GM23338 (cell line): ENCODE measurements around the gene TMEM229B. TPM values are rescaled to one million over a fixed set of nuclear protein-coding genes. Genes with fewer than 3 reads are reported as not detected.

Source experiments
- ATAC-seq: fragments of 200-7000 bp; cut with Tn5 transposase; 3 replicates; pipeline ENCODE4 v1.9.1; 2020
- DNase-seq: peaks from one replicate; pipeline ENCODE4 v3.0.0-alpha.2; 2015; ENCODE audit warnings: low spot score
- H2AFZ ChIP-seq: fragments of 200-600 bp; sonication (generic); 2 replicates; pipeline ENCODE4 v1.8.0; 2016; ENCODE audit warnings: antibody characterized with exemption, mild to moderate bottlenecking, moderate library complexity
- H3F3A ChIP-seq: fragments of 200-600 bp; sonication (generic); replicated peaks from 2 replicates; pipeline ENCODE4 v1.8.0; 2017; ENCODE audit warnings: antibody characterized with exemption, mixed run types, low read depth
- H3K27ac ChIP-seq: fragments of 200-600 bp; sonication (generic); 2 replicates; pipeline ENCODE4 v1.6.1; 2016; ENCODE audit warnings: low read depth
- H3K27me3 ChIP-seq: fragments of 200-600 bp; sonication (generic); 2 replicates; pipeline ENCODE4 v1.8.0; 2016; ENCODE audit warnings: mild to moderate bottlenecking, mixed run types, moderate library complexity; ENCODE audit not compliant: insufficient read depth
- H3K36me3 ChIP-seq: fragments of 200-600 bp; sonication (generic); 2 replicates; pipeline ENCODE4 v1.8.0; 2016; ENCODE audit warnings: mild to moderate bottlenecking; ENCODE audit not compliant: insufficient read depth
- H3K4me1 ChIP-seq: fragments of 200-600 bp; sonication (generic); 2 replicates; pipeline ENCODE4 v1.8.0; 2016; ENCODE audit warnings: mild to moderate bottlenecking, moderate library complexity; ENCODE audit not compliant: insufficient read depth
- H3K4me2 ChIP-seq: fragments of 200-600 bp; sonication (generic); 2 replicates; pipeline ENCODE4 v1.7.1; 2017; ENCODE audit warnings: mixed run types
- H3K4me3 ChIP-seq: fragments of 200-600 bp; sonication (generic); 2 replicates; pipeline ENCODE4 v1.6.1; 2016; ENCODE audit warnings: mixed run types
- H3K79me2 ChIP-seq: fragments of 200-600 bp; sonication (generic); replicated peaks from 2 replicates; pipeline ENCODE4 v1.8.0; 2017; ENCODE audit warnings: mild to moderate bottlenecking; ENCODE audit not compliant: insufficient read depth
- H3K9me2 ChIP-seq: fragments of 200-600 bp; sonication (generic); 2 replicates; pipeline ENCODE4 v1.8.0; 2017; ENCODE audit not compliant: insufficient read depth
- H4K20me1 ChIP-seq: fragments of 200-600 bp; sonication (generic); replicated peaks from 2 replicates; pipeline ENCODE4 v1.8.0; 2017; ENCODE audit warnings: mild to moderate bottlenecking; ENCODE audit not compliant: insufficient read depth
- H3K27ac Mint-ChIP-seq: 2 replicates; pipeline ENCODE4 v1.8.0; 2020; ENCODE audit warnings: inconsistent platforms, mild to moderate bottlenecking, moderate library complexity, mixed read lengths
- H3K27me3 Mint-ChIP-seq: 3 replicates; pipeline ENCODE4 v1.8.0; 2022; ENCODE audit warnings: low read depth, mild to moderate bottlenecking, moderate library complexity, mixed read lengths, inconsistent platforms; ENCODE audit not compliant: insufficient read depth, poor library complexity
- H3K36me3 Mint-ChIP-seq: 3 replicates; pipeline ENCODE4 v1.8.0; 2021; ENCODE audit warnings: low read depth, mild to moderate bottlenecking, inconsistent platforms, moderate library complexity, mixed read lengths
- H3K4me1 Mint-ChIP-seq: 3 replicates; pipeline ENCODE4 v1.8.0; 2020; ENCODE audit warnings: mild to moderate bottlenecking, inconsistent platforms, mixed read lengths
- H3K4me3 Mint-ChIP-seq: 3 replicates; pipeline ENCODE4 v1.8.0; 2021; ENCODE audit warnings: moderate library complexity, mild to moderate bottlenecking, inconsistent platforms, mixed read lengths
- H3K9me3 Mint-ChIP-seq: 3 replicates; pipeline ENCODE4 v1.8.0; 2020; ENCODE audit warnings: moderate library complexity, mild to moderate bottlenecking, inconsistent platforms, mixed read lengths
- CTCF ChIP-seq, 2 experiments: fragments of 200-600 bp in 1 of 2; sonication (generic) in 1 of 2; conservative IDR thresholded peaks; 2 replicates each; pipeline versions ENCODE4 v1.5.1 to v1.6.1; 2016 to 2017; ENCODE audit warnings: antibody characterized with exemption in 2 of 2, low read depth in 2 of 2, mild to moderate bottlenecking in 2 of 2, moderate library complexity in 1 of 2
- EZH2 ChIP-seq: fragments of 200-600 bp; sonication (generic); IDR thresholded peaks from one replicate; pipeline ENCODE4 v1.8.0; 2017; ENCODE audit warnings: antibody characterized with exemption, mild to moderate bottlenecking, low read depth; ENCODE audit not compliant: unreplicated experiment
- POLR2AphosphoS5 ChIP-seq: IDR thresholded peaks from 2 replicates; pipeline ENCODE4 v1.6.1; 2016; ENCODE audit warnings: antibody characterized with exemption, low read depth
- REST ChIP-seq: IDR thresholded peaks from one replicate; pipeline ENCODE4 v1.6.1; 2018; ENCODE audit warnings: antibody characterized with exemption; ENCODE audit not compliant: unreplicated experiment
- ZNF462 ChIP-seq: fragments of 250-450 bp; sonication (Bioruptor Pico); IDR thresholded peaks from 2 replicates; pipeline ENCODE4 v1.5.0; 2020; ENCODE audit warnings: mild to moderate bottlenecking, moderate library complexity
- polyA plus RNA-seq: library from polyadenylated mRNA; unstranded; fragments of >200 nt; fragmentation: Nextera tagmentation; extraction: Ambion mirVana; gene quantifications from 2 replicates; pipeline ENCODE4 v1.2.1, GENCODE V29; 2016
- total RNA-seq: library from RNA; depleted of rRNA; stranded (reverse); fragments of >200 nt; shearing (Covaris generic); gene quantifications from 2 replicates; pipeline ENCODE4 v1.2.3, GENCODE V29; 2014

The TMEM229B gene
- total and polyA plus RNA-seq, 2 experiments from 2014 or later: 0.42 to 2.4 TPM

GRCh38 chr14:67519406-67519805 is 30.9 kb upstream of the TMEM229B start:
- no peak overlapping the region for H3K4me3 ChIP-seq

GRCh38 chr14:67517083-67517482 is 28.6 kb upstream of the TMEM229B start:
- H3K27ac Mint-ChIP-seq: no peak overlapping the region
- no peaks in the 10 kb centered on the region; the same call in 1 of the 2 replicates for H4K20me1 ChIP-seq
- no peaks in the 10 kb centered on the region for H3K79me2 ChIP-seq
- peaks cover 33% of the 10 kb centered on the region for H3K27me3 Mint-ChIP-seq
- no peaks in the 10 kb centered on the region for H3K9me2 ChIP-seq
- H3K4me1 ChIP-seq: no peaks in the 10 kb centered on the region; the same call in 1 of the 2 replicates
- peak; percentile 53 for ATAC-seq
- H3K36me3 ChIP-seq: no peaks in the 10 kb centered on the region
- H3K27ac ChIP-seq: no peak overlapping the region
- peaks cover 18% of the 10 kb centered on the region for H3K4me1 Mint-ChIP-seq
- H3F3A ChIP-seq: 0 out of 2 replicates have a peak, but pooled peaks cover 3% of the 10 kb centered on the region
- H3K27me3 ChIP-seq: peaks cover 55% of the 10 kb centered on the region
- no peaks in the 10 kb centered on the region for H3K36me3 Mint-ChIP-seq
- H3K4me3 Mint-ChIP-seq: no peak overlapping the region
- peak; percentile 73 for DNase-seq
- H3K4me3 ChIP-seq: no peak overlapping the region
- H2AFZ ChIP-seq: no peak overlapping the region
- H3K4me2 ChIP-seq: no peak overlapping the region
- peak; percentile 34 to 64 for TF ChIP-seq CTCF (conservative IDR thresholded peaks at IDR 0.05; ENCODE audit: low read depth in 2 of 2)
- TF ChIP-seq ZNF462: no peak
- H3K9me3 Mint-ChIP-seq: no peaks in the 10 kb centered on the region

More at GRCh38 chr14:67519406-67519805, 30.9 kb upstream of the TMEM229B start:
- DNase-seq: no peak
- Histone ChIP-seq H3K27me3 (peaks cover 41% of the 10 kb centered on the region), H3K9me2 (no peaks in the 10 kb centered on the region), H3K27ac (no peak overlapping the region), H3F3A (0 out of 2 replicates have a peak, but pooled peaks cover 3% of the 10 kb centered on the region), H3K79me2 (no peaks in the 10 kb centered on the region), H3K4me1 (no peaks in the 10 kb centered on the region; the same call in 1 of the 2 replicates), H4K20me1 (no peaks in the 10 kb centered on the region; the same call in 1 of the 2 replicates), H3K4me2 (no peak overlapping the region), H2AFZ (no peak overlapping the region), H3K36me3 (no peaks in the 10 kb centered on the region)
- H3K27ac Mint-ChIP-seq: no peak overlapping the region
- H3K36me3 Mint-ChIP-seq: no peaks in the 10 kb centered on the region
- peaks cover 7% of the 10 kb centered on the region; the same call in 1 of the 3 replicates for H3K4me1 Mint-ChIP-seq
- no peaks in the 10 kb centered on the region for H3K9me3 Mint-ChIP-seq
- no peak for TF ChIP-seq EZH2
- no peak for TF ChIP-seq POLR2AphosphoS5
- TF ChIP-seq REST: no peak
- no peak overlapping the region for H3K4me3 Mint-ChIP-seq
- H3K27me3 Mint-ChIP-seq: peaks cover 25% of the 10 kb centered on the region
- ATAC-seq: no peak
